IPS-11a (cell line): ENCODE measurements around the gene DENND11.

Experiments used
- H3K4me3 ChIP-seq: one replicate; pipeline ENCODE4 v1.5.1; 2013; ENCODE audit warnings: low read depth, low read length, control low read depth

DENND11 gene

GRCh38 chr7:141686074-141686473 is 15.9 kb downstream of the DENND11 start:
- H3K4me3 ChIP-seq = no peak overlapping the region

GRCh38 chr7:141685285-141686023 is 16.5 kb downstream of the DENND11 start:
- H3K4me3 ChIP-seq = no peak overlapping the region

- no peak overlapping the region for H3K4me3 ChIP-seq
Measured at GRCh38 chr7:141679014-141679413, 23.0 kb downstream of the DENND11 start.

- no peak overlapping the region for H3K4me3 ChIP-seq
Measured at GRCh38 chr7:141676618-141677017, 25.3 kb downstream of the DENND11 start.

- no peak overlapping the region for H3K4me3 ChIP-seq
Measured at GRCh38 chr7:141675436-141676215, 26.3 kb downstream of the DENND11 start.

GRCh38 chr7:141674702-141675101 is 27.3 kb downstream of the DENND11 start:
- no peak overlapping the region for H3K4me3 ChIP-seq

GRCh38 chr7:141674171-141674671 is 27.7 kb downstream of the DENND11 start:
- no peak overlapping the region for H3K4me3 ChIP-seq

GRCh38 chr7:141673346-141673745 is 28.6 kb downstream of the DENND11 start:
- H3K4me3 ChIP-seq = no peak overlapping the region

- H3K4me3 ChIP-seq = no peak overlapping the region
Measured at GRCh38 chr7:141671705-141672496, 30.1 kb downstream of the DENND11 start.

- no peak overlapping the region for H3K4me3 ChIP-seq
Measured at GRCh38 chr7:141668853-141669252, 33.1 kb downstream of the DENND11 start.

- no peak overlapping the region for H3K4me3 ChIP-seq
Measured at GRCh38 chr7:141666071-141666470, 35.9 kb downstream of the DENND11 start.

- no peak overlapping the region for H3K4me3 ChIP-seq
Measured at GRCh38 chr7:141665208-141666035, 36.5 kb downstream of the DENND11 start.

GRCh38 chr7:141664450-141664849 is 37.5 kb downstream of the DENND11 start:
- H3K4me3 ChIP-seq = no peak overlapping the region

- no peak overlapping the region for H3K4me3 ChIP-seq
Measured at GRCh38 chr7:141663081-141663849, 38.7 kb downstream of the DENND11 start.

GRCh38 chr7:141660259-141660658 is 41.7 kb downstream of the DENND11 start:
- H3K4me3 ChIP-seq = no peak overlapping the region

GRCh38 chr7:141659501-141659900 is 42.5 kb downstream of the DENND11 start:
- H3K4me3 ChIP-seq = no peak overlapping the region

- no peak overlapping the region for H3K4me3 ChIP-seq
Measured at GRCh38 chr7:141654551-141654950, 47.4 kb downstream of the DENND11 start.

GRCh38 chr7:141652691-141653090 is 49.3 kb downstream of the DENND11 start:
- H3K4me3 ChIP-seq = no peak overlapping the region
